GM12873 (cell line): ENCODE results near the gene KRT71.

Experiments used
- CTCF ChIP-seq: IDR thresholded peaks from 2 replicates; pipeline ENCODE4 v1.5.1; 2012; ENCODE audit warnings: low read depth, mild to moderate bottlenecking, moderate library complexity, low read length, control low read depth; ENCODE audit not compliant: insufficient read depth; ENCODE audit errors: missing control alignments

Gene KRT71

DNA sequence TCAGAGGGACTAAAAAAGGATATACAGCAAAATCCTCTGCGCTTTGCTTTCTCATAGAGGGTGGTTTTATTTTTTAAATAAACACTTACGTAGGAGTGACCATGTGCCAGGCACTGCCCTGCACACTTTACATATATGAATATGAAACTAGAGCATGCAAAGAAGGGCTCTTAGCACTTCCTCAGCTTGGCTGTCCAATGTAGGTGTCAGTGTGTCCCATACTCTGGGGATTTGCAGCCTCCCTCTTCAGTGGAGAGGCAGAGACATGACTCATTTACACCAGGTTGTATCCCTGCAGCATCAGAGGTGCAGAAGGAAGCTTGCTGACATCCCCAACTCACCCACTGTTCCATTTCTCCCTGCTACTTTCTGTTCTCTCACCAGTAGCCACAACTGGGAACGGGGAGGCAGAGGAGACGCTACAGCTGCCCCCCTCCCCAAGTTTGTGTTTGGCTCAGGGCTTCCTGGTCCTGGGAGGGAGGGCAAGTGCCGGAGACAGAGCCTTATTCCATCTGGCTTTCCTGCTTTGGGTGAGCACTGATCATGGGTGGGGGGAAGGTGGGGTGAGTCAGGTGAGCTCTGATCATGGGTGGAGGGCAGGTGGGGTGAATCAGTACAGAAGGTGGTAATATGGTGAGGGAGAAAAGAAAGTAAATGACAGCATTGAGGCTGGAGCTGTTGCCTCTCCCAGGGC lies 27.9 kb downstream of the KRT71 start:
- no peak for TF ChIP-seq CTCF

DNA sequence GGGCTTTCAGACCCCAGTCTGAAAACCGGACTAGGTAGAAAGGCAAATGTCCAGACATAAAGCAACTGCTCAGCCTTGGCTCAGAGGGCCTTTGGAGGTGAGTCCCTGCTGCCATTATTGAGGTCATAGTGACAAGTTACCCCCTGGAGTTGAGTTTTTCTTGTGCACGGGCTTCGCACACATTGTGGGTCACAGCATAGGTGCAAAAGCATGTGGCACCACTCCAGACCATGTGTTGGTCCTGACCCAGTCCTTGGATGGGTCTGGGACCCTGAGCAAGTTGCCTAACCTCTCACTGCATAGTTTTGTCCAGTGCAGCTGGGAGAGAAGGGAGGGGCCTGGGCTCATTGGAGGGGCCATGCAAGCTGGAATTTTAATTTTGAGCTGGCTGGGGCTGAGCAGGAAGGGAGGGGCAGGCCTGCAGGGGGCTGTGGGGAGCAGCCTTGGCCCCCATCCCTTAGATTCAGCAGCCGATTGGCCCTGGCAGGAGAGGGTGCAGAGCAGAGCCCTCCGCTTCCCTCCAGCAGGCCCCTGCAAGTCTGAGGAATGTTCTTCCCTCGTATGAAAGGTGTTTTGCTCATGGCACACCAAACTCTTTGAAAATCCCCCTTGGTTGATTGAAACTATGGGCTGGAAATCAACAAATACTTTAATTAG lies 28.6 kb downstream of the KRT71 start:
- no peak for TF ChIP-seq CTCF

GRCh38 chr12:52523824-52524223 lies 29.1 kb downstream of the KRT71 start:
- TF ChIP-seq CTCF: no peak

DNA sequence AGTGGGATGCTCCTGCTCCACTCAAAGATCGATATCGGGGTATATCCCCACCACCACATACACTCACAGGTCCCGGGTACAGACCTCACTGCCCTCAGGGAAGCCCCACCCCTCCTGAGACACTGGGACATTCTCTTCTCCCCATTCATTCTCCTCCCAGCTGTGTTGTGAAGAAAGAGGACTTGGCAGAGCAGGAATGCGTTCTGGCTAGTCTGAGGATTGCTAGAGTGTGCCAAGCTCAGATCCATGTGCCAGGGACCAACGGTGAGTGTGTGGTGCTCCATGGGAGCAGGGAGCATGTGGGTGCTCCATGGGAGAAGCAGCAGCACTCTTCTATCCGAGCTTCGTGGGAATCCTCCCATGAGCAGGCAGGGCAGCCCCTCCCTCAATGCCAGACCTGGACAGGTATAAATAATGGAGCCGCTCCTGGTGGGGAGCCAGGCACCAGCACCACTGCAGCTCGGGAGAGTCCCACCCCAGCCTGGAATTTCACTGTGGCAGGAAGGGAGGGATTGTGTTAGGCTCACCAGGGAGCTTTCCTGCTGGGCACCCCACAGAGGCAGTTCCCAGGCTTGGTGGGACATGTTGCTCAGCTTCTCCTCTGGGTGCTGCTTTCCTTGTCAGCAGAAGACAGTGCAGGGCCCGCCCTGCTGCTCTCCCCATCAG lies 30.5 kb downstream of the KRT71 start:
- TF ChIP-seq CTCF: no peak

- TF ChIP-seq CTCF: no peak
Measured at GRCh38 chr12:52521568-52522266, 31.2 kb downstream of the KRT71 start.

- TF ChIP-seq CTCF: no peak
Measured at GRCh38 chr12:52521175-52521567, 31.8 kb downstream of the KRT71 start.

DNA sequence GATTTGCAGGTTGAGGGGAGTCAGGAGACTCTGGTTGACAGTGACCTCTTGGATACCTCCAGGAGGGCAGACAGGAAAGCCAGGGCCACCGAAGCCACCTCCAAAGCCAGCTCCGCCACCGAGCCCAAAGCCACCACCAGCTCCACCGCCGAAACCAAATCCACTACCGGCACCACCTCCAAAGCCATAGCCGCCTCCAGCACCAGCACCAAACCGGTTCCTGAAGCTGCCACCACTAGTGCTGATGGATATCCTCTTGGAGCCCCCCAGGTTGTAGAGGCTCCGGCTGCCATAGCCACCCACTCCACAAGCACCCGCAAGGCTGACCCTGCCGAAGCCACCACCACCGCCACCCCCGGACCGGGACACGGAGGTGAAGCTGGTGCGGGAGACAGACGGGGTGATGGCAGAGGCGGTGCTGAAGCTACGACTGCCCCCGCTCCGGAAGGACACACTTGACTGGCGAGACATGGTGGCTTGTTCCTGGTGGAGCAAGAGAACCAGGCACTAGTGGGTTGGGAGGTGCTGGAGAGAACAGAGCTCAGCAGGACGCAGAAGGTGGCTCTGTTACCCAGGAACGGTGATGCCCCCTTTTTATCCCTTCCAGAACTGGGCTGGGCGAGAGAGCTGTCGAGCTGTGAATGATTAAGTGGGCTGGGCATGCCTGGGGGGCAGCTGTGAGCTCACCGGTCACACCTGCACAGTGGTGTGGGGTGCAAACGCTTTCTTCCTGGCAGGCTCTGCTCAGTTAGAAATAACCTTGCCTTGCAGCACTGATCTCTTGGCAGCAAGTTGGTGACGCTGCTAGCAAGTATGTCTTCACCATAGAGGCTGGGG lies 32.9 kb downstream of the KRT71 start, which contains the start of gene KRT5:
Gene KRT5, minus strand, starts transcription at position 569 of the 837 bp plus-strand sequence. Its CDS starts 98 bp downstream, at position 471.
- TF ChIP-seq CTCF: no peak
